Stimulated activated CD8-positive, alpha-beta memory T cell treated with anti-CD3 and anti-CD28 coated beads, Interleukin-4, amount 100 ng/mL, for 24 hours (primary cell): ENCODE measurements around the gene IFT81.
"Not testable (repeated sequence)": the region's sequence is repeated elsewhere in the genome, so short reads cannot be mapped to it uniquely, and the experiment has no call there.

ENCODE experiments used
- DNase-seq: peaks from one replicate; pipeline ENCODE4 v3.0.0-alpha.2; 2020; ENCODE audit warnings: low read depth

Gene IFT81

DNA sequence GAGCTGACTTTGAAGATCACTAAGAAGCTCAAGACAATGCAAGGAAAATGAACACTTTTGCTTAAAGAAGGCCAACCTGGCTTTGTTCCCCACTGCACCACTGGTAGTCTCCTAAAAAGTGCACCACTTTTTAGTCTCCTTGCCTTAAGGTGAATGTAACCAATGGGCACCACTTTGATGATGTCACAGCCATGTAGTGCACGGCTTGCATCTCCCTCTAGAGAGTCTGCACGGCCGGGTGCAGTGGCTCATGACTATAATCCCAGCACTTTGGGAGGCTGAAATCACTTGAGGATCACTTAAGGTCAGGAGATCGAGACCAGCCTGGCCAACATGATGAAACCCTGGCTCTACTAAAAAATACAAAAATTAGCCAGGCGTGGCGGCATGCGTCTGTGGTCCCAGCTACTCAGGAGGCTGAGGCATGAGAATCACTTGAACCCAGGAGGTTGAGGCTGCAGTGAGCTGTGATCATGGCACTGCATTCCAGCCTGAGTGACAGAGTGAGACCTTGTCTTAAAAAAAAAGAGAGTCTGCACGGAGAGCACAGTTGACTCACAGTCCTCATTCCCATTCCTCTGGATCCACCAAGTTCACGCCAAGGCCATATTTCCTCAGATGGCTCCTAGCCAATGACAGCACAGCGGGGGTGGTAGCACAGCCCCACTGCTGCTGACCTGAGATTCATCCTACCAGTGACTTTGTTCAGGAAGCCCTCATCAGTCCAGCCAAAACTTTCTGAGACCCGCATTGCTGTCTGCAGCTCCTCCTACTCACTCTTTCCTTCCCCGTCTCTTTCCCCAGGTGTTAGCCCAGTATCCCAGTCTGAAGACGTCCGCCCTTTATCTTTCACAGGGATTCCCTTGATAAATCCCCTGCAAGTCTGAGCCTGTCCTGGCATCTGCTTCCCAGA lies 16.5 kb upstream of the IFT81 start:
- DNase-seq = no peak

DNA sequence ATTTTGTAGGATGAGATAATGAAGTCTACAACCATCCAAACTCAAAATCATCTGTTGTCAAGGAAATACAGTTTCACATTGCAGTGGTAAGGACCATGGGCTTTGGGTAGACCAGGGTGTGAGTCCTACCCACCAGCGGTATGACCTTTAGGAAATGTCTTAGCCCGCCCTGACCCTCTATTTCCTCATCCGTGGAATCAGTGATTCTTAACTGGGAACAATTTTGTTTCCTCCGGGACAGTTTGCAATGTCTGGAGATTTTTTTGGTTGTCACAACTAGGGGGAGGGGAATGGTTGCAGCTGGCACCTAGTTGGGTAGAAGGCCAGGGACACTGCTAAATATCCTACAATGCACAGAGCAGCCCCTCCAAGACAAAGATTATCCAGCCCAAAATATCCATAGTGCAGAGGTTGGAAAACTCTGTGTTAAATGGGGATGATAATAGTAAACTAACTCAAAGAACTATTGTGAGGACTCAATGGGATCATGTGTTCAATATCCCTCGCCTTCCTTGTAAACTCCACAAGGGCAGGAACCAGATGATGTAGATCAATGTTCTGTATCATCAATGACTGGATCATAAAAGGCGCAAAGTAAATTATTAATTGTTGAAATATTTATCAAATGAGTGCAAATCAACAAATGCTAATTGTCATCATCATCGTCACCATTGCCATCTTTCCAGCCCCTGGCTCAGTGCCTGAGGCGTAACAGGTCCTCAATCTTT lies 15.7 kb upstream of the IFT81 start:
- no peak for DNase-seq

DNA sequence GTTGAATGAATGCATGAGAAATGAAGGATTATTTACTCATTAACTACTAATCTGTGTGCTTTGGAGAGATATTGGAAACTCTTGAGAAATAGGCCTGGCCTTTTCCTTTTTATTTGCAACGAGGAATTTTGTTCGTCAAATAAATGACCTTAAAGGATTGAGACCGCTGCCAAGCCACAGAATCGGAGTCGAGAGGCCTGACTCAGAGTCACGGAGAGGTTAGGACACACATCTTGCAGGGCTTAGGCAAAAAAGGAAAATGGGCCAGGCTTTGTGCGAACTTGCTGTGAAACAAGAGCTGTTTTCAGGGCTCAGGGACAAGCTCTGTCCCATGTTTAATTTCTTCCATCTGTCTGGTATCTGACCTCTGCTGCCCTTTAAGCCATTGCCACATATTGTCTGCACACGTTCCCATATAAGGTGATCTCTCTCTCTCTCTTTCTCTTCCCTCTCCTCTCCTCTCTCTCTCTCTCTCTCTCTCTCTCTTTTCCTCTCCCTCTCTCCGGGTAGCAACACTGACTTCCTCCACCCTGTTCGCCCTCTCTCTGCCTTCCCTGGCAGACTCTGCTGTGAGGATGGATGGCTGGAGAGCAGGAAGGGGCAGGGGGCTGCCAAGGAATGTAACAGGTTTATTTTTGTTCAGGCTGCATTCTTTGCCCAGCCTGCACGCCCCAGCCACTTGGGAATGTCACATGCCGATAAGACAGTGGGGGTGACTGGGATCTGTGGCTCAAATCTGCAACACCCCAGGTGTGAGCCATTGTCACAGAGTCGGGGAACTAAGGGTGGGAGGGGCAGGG lies 14.9 kb upstream of the IFT81 start:
- DNase-seq = no peak

DNA sequence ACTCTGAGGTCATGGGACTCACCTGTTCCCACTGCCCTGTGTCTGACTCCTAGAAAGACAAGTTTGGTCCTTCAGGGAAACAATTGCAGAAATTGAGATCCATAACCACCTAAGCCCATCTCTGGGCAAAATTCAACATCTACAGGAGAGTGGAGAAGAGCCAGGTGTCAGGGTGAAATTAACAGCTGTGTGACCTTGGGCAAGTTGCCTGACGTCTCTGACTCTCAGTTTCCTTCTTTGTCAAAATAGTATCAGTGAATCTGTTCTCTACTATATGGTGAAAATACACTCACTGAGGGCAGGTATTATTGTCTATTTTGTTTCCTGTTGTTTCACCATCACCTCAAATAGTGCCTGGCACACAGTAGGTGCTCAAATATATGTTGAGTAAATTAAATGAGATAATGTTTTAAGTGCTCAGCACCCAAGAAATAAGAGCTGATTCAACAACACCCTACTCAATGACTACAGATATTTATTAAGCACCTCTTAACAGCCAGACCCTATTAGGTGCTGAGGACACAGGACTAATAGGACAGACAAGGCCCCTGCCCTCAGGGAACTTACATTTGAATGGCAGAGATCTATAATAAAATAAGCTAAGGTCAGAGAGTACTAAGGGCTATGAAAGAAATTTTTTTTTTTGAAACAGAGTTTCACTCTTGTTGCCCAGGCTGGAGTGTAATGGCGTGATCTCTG lies 14.2 kb upstream of the IFT81 start:
- DNase-seq = no peak

DNA sequence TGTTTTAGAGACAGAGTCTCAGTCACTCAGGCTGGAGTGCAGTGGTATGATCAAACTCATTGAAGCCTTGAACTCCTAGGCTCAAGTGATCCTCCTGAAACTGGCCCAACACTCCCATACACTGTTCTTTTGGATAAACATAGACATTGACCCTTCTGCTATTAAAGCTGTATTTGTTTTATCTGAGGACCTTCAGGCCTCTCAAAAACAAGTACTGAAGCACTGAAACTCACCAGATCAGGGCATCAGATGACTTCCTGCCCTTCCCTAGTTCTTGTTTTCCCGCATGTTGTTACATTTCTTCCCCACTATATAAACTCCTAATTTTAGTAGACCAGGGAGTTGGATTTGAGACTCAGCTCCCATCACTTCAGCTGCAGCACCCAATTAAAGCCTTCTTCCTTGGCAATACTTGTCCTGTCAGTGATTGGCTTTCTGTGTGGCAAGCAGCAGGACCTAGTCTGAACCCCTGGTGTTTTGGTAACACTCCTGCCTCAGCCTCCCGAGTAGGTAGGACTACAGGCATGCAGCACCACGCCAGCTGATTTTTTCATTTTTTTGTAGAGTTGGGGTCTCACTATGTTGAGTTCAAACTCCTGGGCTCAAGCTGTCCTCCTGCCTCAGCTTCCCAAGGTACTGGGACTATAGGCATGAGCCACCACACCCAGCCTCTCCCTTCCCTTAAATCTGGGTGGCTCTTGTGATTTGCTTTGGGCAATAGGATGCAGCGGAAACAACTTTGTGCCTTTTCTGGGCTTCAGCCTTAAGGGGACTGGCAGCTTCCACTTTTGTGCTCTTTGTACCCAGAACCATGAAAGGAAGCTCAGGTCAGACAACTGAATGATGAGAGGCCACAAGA lies 12.5 kb upstream of the IFT81 start:
- no peak for DNase-seq

DNA sequence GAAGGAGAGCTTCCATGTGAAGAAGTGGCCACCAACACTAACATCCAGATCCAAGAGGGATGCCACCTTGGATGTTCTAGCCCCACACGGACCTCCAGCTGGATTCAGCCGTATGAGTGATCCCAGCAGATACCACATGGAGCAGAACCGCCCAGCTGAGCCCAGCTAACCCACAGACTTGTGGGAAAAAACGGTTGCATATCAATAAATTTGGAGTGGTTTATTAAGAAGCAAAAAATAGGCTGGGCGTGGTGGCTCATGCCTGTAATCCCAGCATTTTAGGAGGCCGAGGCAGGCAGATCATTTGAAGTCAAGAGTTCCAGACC lies 11.9 kb upstream of the IFT81 start:
- no peak for DNase-seq

DNA sequence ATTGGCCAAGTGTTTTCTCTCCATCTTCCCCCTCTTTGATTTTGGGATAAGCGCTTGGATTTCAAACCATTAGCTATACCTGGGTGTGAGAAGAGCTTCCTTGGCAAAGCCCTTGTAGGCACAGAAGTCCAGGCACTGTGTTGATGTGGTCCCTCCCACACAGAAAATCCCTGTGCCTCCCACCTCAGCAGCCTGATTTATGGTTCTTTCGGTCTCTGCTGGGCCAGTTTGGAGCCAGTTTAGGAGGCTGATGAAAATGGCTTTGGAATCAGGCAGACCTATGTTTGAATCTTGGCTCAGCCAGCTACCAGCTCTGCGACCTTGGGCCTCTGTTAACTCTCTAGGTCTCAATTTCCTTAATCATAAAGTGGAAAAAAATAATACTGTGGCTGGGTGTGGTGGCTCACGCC lies 9.6 kb upstream of the IFT81 start:
- DNase-seq = no peak

DNA sequence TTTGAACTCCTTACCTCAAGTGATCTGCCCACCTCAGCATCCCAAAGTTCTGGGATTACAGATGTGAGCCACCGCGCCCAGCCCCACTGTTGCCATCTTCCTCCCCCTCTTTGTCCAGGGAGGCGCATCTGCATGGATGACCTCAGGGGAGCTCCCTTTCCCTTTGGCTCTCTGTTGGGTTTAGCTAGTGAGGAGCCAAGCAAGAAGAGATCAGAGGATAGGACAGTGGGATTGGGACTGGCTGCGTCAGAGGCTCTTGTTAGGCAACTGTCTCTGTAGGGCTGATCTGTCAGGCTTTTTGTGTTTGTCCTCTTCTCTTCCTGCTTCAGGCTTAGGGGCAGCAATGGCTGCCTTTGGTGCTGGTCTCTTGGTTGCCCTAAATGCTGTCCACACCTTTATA lies 8.5 kb upstream of the IFT81 start:
- DNase-seq = no peak

DNA sequence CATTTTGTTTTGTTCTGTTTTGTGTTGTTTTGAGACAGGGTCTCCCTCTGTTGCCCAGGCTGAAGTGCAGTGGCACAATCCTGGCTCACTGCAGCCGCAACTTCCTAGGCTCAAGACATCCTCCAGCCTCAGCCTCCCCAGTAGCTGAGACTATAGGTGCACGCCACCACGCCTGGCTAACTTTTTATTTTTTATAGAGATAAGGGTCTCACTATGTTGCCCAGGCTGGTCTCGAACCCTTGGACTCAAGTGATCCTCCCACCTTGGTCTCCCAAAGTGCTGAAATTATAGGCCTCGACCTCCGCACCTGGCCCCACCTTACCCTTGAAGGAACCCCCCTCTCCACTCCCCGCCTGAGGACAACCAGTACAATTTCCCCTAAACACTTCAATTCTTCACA lies 7.5 kb upstream of the IFT81 start:
- DNase-seq = no peak

DNA sequence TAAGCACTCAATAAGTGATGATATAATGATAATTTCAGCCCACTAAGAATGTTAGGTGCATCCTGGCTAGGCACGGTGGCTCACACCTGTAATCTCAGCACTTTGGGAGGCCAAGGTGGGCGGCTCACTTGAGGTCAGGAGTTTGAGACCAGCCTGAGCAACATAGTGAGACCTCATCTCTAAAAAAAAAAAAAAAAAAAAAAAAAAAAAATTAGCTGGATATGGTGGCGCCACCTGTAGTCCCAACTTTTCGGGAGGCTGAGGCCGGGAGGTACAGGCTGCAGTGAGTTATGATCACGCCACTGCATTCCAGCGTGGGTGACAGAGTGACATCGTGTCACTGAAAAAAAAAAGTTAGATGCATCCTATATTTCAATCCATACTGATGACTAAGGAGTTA lies 6.9 kb upstream of the IFT81 start:
- DNase-seq = not testable (repeated sequence)

DNA sequence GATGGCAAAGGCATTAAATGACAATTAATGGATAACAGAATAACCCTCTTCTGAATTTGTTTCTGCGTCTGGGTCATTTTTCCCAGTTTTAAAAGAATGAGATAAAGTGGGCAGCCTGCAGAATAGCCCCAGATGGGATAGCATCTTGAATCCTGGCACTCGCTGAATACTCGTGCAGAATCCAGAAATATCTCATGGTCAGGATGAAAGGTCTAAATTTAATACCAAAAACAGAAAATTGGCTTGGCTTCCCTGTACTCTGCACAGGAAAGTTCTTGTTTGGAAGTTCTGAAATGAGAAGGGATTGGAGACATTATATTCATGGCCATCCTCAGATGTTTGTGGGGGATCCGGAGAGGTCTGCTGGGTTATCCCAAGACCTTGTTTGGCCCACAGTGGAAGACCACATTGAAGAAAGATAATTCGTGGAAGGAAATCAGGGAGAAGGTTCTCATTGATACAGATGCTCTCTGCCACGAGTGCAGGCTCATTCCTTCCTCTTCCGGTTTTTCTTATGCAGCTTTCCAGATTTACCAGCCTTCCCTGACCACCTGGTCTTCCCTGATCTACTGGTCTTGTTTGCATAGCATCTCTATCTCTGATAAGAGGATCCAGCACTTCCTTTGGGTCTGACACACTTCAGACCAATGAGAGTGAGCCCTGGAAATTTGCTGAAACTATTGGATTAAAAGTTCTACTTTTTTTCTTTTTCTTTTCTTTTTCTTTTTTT lies 6.0 kb upstream of the IFT81 start:
- no peak for DNase-seq

DNA sequence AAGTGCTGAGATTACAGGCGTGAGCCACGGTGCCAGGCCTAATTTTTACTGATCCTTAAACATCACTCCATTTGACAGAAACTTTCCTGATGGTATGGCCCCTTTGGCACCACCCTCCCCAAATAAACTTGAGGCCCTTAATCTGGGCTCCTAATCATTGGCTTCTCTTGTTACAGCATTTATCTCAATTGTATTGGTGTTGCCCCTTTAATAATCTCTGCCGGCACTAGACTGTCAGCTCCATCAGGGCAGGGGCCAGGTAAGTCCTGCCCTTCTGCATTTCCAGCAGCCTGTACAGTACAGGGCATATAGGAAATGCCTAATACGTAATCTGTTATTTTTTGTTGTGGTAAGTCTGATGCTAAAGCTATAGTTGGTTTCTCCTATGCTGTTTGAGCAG lies 1.2 kb upstream of the IFT81 start:
- DNase-seq = no peak

DNA sequence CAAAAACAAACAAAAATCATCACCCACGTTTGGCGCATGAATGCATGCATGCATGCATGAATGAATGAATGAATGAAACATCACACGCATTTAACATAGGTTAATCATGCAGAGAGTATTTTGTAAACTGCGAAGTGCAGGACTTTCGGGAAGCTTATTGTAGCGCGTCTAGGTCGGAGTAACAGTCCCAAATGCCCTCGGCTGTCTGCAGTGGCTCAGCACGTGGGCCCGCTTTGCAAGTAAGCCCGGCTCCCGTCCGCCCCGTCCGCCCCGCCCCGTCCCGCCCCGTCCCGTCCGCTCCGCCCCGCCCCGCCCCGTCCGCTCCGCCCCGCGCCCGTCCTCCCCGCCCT lies 263 bp upstream of the IFT81 start:
- no peak for DNase-seq

DNA sequence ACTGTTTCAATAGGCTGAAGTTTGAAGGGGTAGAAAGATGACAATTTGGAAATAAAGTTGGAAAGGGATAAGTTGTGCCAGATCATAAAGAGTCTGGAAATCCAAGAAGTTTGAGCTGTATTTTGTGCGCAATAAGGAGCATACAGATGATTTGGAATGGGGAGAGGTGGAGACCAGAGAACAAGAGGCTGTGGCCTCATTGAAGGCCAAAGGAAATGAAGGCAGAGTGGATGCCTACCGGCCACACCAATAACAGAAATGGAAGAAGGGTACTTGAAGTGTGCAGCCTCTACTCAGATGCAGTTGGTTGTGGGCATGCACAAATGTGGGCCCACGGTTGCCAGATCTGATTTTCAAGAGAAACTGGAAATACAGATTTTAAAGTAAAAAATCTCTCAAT lies 2.4 kb downstream of the IFT81 start:
- no peak for DNase-seq

DNA sequence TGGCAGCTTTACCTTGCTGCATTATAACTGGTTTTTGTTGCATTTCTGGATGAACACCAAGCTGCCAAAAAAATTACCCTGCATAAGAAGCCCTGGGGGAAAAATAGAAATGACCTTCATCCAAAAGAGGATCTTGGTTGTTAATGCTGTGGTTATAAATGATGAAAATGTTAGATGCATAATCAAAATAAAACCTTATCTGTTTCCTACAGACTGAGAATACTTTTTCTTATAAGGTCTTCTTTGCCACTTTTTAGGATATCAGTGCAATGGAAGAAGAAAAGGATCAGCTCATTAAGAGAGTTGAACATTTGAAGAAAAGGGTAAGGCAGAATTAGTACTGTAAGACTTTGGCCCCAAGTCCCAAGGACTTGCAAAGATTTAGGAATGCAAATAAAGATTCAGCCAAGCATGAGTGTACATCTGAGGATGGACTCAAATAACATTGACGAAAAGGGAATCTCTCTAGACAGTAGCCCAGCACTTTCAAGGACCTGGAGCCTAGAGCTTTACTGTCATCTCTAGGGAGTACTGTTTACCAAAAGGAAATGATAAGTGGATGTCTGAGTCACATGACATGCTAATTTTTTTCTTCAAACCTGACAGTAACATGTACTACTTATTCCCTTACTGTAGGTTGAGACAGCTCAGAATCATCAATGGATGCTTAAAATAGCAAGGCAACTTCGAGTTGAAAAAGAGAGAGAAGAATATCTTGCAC lies 10.7 kb downstream of the IFT81 start:
- DNase-seq = no peak

DNA sequence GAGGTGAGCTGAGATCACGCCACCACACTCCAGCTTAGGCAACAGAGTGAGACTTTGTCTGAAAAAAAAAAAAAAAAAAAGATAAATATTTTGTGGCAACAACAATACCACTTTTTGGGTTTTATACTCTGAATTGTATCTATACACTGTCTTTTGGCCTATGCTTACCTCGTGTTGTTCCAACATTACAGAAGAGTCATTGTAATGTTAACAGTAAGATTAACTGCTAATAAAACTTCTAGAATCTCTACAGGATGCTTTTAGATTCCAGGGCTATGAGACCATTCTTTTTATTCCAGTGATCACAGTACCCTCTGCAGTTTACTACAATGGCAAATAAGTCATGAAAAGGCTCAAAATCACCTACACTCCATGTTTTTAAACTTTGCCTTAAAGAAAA lies 11.6 kb downstream of the IFT81 start:
- DNase-seq = no peak

DNA sequence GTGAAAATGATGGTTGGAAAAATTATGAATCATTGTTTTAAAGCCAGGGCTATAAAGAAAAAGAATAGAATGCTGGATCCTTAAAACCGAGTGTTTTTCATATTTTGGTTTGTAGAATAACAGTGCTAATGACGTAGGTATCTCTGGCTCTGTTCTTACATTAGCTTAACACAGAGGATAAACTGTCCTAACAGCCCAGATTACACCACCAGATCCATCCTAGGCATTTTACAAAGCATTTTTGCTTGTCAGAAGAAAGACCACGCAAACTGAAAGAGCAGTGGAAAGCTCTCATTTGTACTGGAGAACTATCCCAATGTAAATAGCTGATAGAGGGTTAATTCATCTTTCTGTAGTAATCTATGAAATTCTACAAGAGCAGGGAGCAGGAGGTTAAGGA lies 13.6 kb downstream of the IFT81 start:
- DNase-seq = no peak

DNA sequence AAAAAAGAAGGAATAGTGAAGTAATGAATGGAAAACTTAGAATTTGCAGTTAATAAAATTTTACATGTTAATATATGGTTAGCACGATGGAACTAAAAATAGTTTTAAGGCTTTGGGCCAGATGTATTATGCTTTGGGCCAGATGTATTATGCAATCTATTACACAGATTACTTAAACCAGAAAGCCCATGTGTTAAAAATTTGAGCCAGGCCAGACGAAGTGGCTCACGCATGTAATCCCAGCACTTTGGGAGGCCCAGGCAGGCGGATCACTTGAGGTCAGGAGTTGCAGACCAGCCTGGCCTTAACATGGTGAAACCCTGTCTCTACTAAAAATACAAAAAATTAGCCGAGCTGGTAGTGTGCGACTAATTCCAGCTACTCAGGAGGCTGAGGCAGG lies 17.2 kb downstream of the IFT81 start:
- no peak for DNase-seq

DNA sequence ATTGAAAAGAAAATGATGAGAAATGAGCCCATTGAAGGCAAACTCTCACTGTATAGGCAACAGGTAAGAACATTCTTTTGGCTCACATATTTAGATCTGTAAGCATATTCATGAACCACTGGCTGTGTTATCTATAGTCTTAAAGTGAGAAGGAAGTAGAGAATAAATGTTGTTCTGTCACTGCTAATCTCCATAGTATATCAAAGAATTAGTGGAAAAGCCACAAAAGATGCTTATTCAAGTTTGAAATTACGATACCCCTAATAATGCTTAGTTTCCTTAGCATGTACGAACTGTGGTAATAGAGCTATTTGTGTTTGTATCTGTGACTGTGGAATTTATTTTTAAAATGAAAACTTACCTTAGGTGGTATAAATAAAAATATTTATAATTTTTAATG lies 22.8 kb downstream of the IFT81 start:
- no peak for DNase-seq

DNA sequence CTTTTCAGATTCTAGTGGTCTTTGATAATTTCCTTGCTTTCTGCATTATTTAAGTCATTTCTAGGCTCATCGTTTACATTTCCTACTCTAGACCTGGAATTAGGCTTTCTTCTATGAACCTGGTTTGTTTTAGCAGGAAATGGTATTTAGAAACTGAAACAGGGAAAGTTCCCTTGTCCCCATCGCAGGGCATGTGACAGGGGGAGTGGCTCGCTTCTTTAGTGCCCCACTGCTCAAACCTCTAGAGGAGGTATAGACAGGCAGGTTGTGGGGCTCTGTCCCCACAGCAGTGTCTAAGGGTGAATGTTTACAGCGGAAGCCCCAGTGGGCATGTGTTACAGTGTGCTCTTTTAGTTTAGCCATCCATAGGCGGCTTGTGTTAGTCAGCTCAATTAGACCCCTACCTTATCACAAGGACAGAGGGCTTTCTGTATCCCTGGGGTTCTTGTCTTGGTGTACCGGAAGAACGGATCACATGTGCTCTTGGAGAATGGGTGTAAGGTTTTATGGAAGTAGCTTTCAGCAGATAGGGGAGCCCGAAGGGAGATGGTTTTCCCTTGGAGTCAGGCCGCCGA lies 25.0 kb downstream of the IFT81 start:
- no peak for DNase-seq
